Left lung (tissue), 10 donors: ENCODE data around the gene COPG1. TPM values are rescaled to one million over a fixed set of nuclear protein-coding genes. Genes with fewer than 3 reads are reported as not detected.

ENCODE experiments used
- ATAC-seq: fragments of 200-7000 bp; cut with Tn5 transposase; one replicate; pipeline ENCODE4 v1.9.1; 2020; ENCODE audit warnings: moderate library complexity
- DNase-seq, 4 donors: peaks; one replicate each; pipeline ENCODE4 v3.0.0-alpha.2; 2013 to 2020
- H3K27ac ChIP-seq, 2 donors: fragments of 200-600 bp; sonication (generic) in 1 of 2; one replicate each; pipeline versions ENCODE4 v1.5.0 to v1.8.0; 2020 to 2021
- H3K27me3 ChIP-seq, 2 donors: fragments of 200-600 bp; sonication (generic) in 1 of 2; one replicate each; pipeline versions ENCODE4 v1.5.0 to v1.8.0; 2020 to 2021
- H3K36me3 ChIP-seq, 2 donors: fragments of 200-600 bp; sonication (generic) in 1 of 2; one replicate each; pipeline versions ENCODE4 v1.5.0 to v1.8.0; 2020 to 2021
- H3K4me1 ChIP-seq, 2 donors: fragments of 200-600 bp; one replicate each; pipeline ENCODE4 v1.8.0; 2021
- H3K4me3 ChIP-seq, 2 donors: fragments of 200-600 bp; sonication (generic) in 1 of 2; one replicate each; pipeline versions ENCODE4 v1.5.0 to v1.8.0; 2020 to 2021; ENCODE audit warnings: mild to moderate bottlenecking in 1 of 2
- H3K9me3 ChIP-seq, 2 donors: fragments of 200-600 bp; sonication (generic) in 1 of 2; one replicate each; pipeline versions ENCODE4 v1.5.0 to v1.8.0; 2020 to 2021
- CTCF ChIP-seq, 2 donors: fragments of 200-600 bp; sonication (generic) in 1 of 2; IDR thresholded peaks; one replicate each; pipeline versions ENCODE4 v1.5.0 to v1.8.0; 2021; ENCODE audit warnings: antibody characterized with exemption in 2 of 2
- intact Hi-C, 2 donors: fragments of 100-400 bp; cut with DNase I; formaldehyde crosslinking; loops; one replicate each; pipeline versions ENCODE4 v1.11.2 to v1.14.2; 2022
- polyA plus RNA-seq, 6 donors: library from polyadenylated mRNA; unstranded; fragments of 120-200 nt; gene quantifications; one replicate each; pipeline ENCODE4 v1.2.1, GENCODE V29; 2013; ENCODE audit not compliant: insufficient read length in 6 of 6
- total RNA-seq, 2 donors: library from RNA; stranded (reverse); fragmentation: NEBNext Ultra II Directional; extraction: Animal tissue kit (Norgen Biotek cat#: 25700); gene quantifications; one replicate each; pipeline ENCODE4 v1.2.1, GENCODE V29; 2021
- donor health status: DM: no; HTN: yes; CAD: no.
- donor health status: DM: no; HTN: no; CAD: no.

Gene COPG1
- total and polyA plus RNA-seq, 8 donors = 138 to 231 (median 163) TPM

- Histone ChIP-seq H3K36me3 (no peaks in the 10 kb centered on the region), H3K9me3 (no peaks in the 10 kb centered on the region), H3K27ac (no peak overlapping the region), H3K4me1 (peaks cover 2 to 6% of the 10 kb centered on the region in 2 donors), H3K4me3 (no peak overlapping the region), H3K27me3 (no peaks in the 10 kb centered on the region)
- ATAC-seq (no peak), DNase-seq (no peak)
- no peak for TF ChIP-seq CTCF (IDR thresholded peaks at IDR 0.05)
- intact Hi-C loops = no loop called here
Measured at GRCh38 chr3:129321887-129322286, 72.5 kb downstream of the COPG1 start.

GRCh38 chr3:129323651-129324294, 74.4 kb downstream of the COPG1 start:
- ATAC-seq (no peak), DNase-seq (no peak)
- no peak overlapping the region for H3K4me3 ChIP-seq
- no peaks in the 10 kb centered on the region for H3K4me1 ChIP-seq
- no peaks in the 10 kb centered on the region for H3K9me3 ChIP-seq
- no peaks in the 10 kb centered on the region for H3K36me3 ChIP-seq
- intact Hi-C loops = no loop called here
- H3K27me3 ChIP-seq = no peaks in the 10 kb centered on the region
- no peak for TF ChIP-seq CTCF (IDR thresholded peaks at IDR 0.05)
- no peak overlapping the region for H3K27ac ChIP-seq

GRCh38 chr3:129324855-129325254, 75.4 kb downstream of the COPG1 start:
- H3K27me3 ChIP-seq = no peaks in the 10 kb centered on the region
- H3K27ac ChIP-seq = no peak overlapping the region
- DNase-seq (no peak), ATAC-seq (no peak)
- TF ChIP-seq CTCF (IDR thresholded peaks at IDR 0.05) = no peak
- no peaks in the 10 kb centered on the region for H3K36me3 ChIP-seq
- H3K9me3 ChIP-seq = no peaks in the 10 kb centered on the region
- intact Hi-C loops = no loop called here
- H3K4me1 ChIP-seq = no peaks in the 10 kb centered on the region
- H3K4me3 ChIP-seq = no peak overlapping the region

- DNase-seq (no peak), ATAC-seq (no peak)
- no peaks in the 10 kb centered on the region for H3K4me1 ChIP-seq
- intact Hi-C loops = no loop called here
- no peaks in the 10 kb centered on the region for H3K27me3 ChIP-seq
- no peak for TF ChIP-seq CTCF (IDR thresholded peaks at IDR 0.05)
- no peaks in the 10 kb centered on the region for H3K9me3 ChIP-seq
- H3K36me3 ChIP-seq = no peaks in the 10 kb centered on the region
- no peak overlapping the region for H3K27ac ChIP-seq
- H3K4me3 ChIP-seq = no peak overlapping the region
Measured at GRCh38 chr3:129325383-129325782, 76.0 kb downstream of the COPG1 start.

- no peaks in the 10 kb centered on the region for H3K9me3 ChIP-seq
- no peak for TF ChIP-seq CTCF (IDR thresholded peaks at IDR 0.05)
- H3K4me3 ChIP-seq = no peak overlapping the region
- H3K27ac ChIP-seq = no peak overlapping the region
- DNase-seq (no peak), ATAC-seq (no peak)
- no peaks in the 10 kb centered on the region for H3K4me1 ChIP-seq
- no peaks in the 10 kb centered on the region for H3K36me3 ChIP-seq
- intact Hi-C loops = no loop called here
- H3K27me3 ChIP-seq = no peaks in the 10 kb centered on the region
Measured at GRCh38 chr3:129326138-129326537, 76.7 kb downstream of the COPG1 start.
